Measurements from ENCODE around the gene CCDC146.

The CCDC146 gene

DNA sequence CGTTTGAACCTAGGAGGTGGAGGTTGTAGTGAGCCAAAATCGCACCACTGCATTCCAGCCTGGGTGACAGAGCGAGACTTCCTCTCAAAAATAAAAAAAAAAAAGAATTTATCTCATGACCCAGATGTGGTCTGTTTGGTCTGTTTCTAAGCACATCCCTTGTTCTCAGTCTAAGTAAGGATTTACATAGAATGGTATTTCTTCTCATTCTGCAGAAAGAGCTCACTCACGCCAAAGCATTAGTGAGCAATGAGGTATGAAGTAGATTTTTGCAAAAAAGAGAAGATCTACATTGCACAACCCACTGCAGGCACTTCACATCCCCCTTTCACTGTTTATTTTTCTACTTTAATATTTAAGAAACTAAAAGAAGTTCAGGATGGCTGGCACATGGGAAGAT, 153.7 kb downstream of the CCDC146 start:
- no peak overlapping the region for H3K4me3 ChIP-seq (ENCODE audit: low read depth in 1 of 2, low read length in 2 of 2)
- H3K36me3 ChIP-seq (ENCODE audit: control insufficient read depth in 1 of 2, insufficient read depth in 2 of 2, low read length in 2 of 2): peaks cover 0 to 3% of the 10 kb centered on the region in 2 donors
- H3K27ac ChIP-seq (ENCODE audit: low read depth, low read length): no peak overlapping the region
- no peak overlapping the region for H3K9ac ChIP-seq (ENCODE audit: low read depth in 1 of 2, low read length in 2 of 2)
- no peaks in the 10 kb centered on the region for H3K4me1 ChIP-seq (ENCODE audit: control insufficient read depth in 1 of 2, insufficient read depth in 2 of 2, low read length in 2 of 2)
- H3K27me3 ChIP-seq (ENCODE audit: control insufficient read depth in 1 of 2, insufficient read depth in 2 of 2, low read length in 2 of 2): no peaks in the 10 kb centered on the region
- H3K9me3 ChIP-seq (ENCODE audit: control insufficient read depth in 1 of 2, low read length in 2 of 2): no peaks in the 10 kb centered on the region

DNA sequence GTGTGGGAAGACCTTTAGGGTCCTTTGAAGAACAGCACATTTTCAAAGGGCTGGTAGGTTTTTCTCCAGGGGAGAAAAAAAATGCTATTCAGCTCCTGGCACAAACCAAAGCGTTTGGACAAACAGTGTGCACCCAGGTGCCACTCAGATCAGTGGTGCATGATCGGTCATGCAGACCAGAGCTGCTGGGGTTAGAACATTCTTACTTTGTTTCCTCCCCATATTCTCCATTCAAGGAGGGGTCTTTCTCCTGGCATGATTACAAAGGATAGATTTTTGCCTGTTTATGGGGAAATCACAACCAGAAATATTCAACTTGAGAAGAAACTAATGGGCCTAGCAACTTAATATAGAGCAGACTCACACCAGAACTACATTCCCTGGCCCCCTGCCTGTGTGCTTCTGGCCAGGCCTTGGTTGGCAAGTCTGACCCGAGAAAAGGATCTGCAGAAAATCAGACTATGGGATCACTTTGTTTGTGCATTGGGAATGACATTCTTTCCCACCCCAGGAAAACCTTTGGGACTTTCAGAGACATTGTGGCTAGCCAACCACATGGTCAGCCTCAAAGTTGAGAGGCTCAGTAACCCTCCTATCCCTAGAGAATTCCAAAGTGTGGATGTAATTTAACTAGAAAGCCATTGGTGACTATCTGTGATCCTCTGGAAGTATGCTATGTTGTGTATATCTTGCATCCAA, 159.5 kb downstream of the CCDC146 start:
- Histone ChIP-seq H3K27ac (ENCODE audit: low read depth, low read length) (no peak overlapping the region), H3K4me1 (ENCODE audit: control insufficient read depth in 1 of 2, insufficient read depth in 2 of 2, low read length in 2 of 2) (no peaks in the 10 kb centered on the region), H3K9me3 (ENCODE audit: control insufficient read depth in 1 of 2, low read length in 2 of 2) (no peaks in the 10 kb centered on the region), H3K36me3 (ENCODE audit: control insufficient read depth in 1 of 2, insufficient read depth in 2 of 2, low read length in 2 of 2) (peaks cover 0 to 3% of the 10 kb centered on the region in 2 donors), H3K9ac (ENCODE audit: low read depth in 1 of 2, low read length in 2 of 2) (no peak overlapping the region), H3K4me3 (ENCODE audit: low read depth in 1 of 2, low read length in 2 of 2) (no peak overlapping the region), H3K27me3 (ENCODE audit: control insufficient read depth in 1 of 2, insufficient read depth in 2 of 2, low read length in 2 of 2) (no peaks in the 10 kb centered on the region)

DNA sequence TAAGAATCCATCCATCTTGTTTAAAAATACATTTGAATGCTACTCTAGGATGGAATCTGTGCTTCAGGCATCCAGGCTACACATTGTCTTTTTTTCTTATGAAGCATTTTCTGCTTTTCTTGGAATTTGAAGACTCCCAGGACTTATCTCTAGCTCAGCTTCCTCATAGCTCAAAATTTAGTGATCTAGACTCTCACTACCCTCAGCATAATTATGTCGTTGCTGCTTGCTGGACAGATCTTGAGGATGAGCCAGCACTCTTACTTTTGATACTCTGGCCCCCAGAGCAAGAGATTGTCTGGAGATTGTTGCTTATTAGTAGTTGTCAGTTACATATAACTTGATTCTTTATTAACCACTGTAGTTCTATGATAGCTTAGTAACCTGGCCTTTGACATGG, 160.5 kb downstream of the CCDC146 start:
- Histone ChIP-seq H3K9ac (ENCODE audit: low read depth in 1 of 2, low read length in 2 of 2) (no peak overlapping the region), H3K4me3 (ENCODE audit: low read depth in 1 of 2, low read length in 2 of 2) (no peak overlapping the region), H3K27ac (ENCODE audit: low read depth, low read length) (no peak overlapping the region), H3K9me3 (ENCODE audit: control insufficient read depth in 1 of 2, low read length in 2 of 2) (no peaks in the 10 kb centered on the region), H3K36me3 (ENCODE audit: control insufficient read depth in 1 of 2, insufficient read depth in 2 of 2, low read length in 2 of 2) (peaks cover 0 to 3% of the 10 kb centered on the region in 2 donors), H3K27me3 (ENCODE audit: control insufficient read depth in 1 of 2, insufficient read depth in 2 of 2, low read length in 2 of 2) (no peaks in the 10 kb centered on the region), H3K4me1 (ENCODE audit: control insufficient read depth in 1 of 2, insufficient read depth in 2 of 2, low read length in 2 of 2) (no peaks in the 10 kb centered on the region)

DNA sequence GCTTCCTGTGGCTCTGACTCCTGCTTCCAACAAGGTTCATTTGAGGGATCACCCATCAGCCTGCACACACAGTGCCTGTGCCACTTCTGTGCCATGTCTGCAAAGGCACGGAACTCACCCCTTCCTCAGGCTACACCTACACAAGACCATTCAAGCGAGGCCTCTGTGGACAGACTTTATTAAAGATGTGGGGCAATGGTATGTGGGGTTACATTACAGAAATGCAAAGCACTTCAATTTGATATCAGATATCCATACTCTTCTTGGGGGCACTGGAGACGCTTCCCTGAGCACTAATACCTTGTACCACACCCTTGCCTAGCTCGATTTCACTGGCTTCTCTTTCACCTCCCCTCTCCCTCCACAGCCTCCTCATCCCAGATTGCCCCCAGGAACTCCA, 161.6 kb downstream of the CCDC146 start:
- Histone ChIP-seq H3K9ac (ENCODE audit: low read depth in 1 of 2, low read length in 2 of 2) (no peak overlapping the region), H3K36me3 (ENCODE audit: control insufficient read depth in 1 of 2, insufficient read depth in 2 of 2, low read length in 2 of 2) (peaks cover 3% of the 10 kb centered on the region in 2 donors), H3K4me3 (ENCODE audit: low read depth in 1 of 2, low read length in 2 of 2) (no peak overlapping the region), H3K4me1 (ENCODE audit: control insufficient read depth in 1 of 2, insufficient read depth in 2 of 2, low read length in 2 of 2) (no peaks in the 10 kb centered on the region), H3K9me3 (ENCODE audit: control insufficient read depth in 1 of 2, low read length in 2 of 2) (no peaks in the 10 kb centered on the region), H3K27me3 (ENCODE audit: control insufficient read depth in 1 of 2, insufficient read depth in 2 of 2, low read length in 2 of 2) (no peaks in the 10 kb centered on the region), H3K27ac (ENCODE audit: low read depth, low read length) (no peak overlapping the region)

DNA sequence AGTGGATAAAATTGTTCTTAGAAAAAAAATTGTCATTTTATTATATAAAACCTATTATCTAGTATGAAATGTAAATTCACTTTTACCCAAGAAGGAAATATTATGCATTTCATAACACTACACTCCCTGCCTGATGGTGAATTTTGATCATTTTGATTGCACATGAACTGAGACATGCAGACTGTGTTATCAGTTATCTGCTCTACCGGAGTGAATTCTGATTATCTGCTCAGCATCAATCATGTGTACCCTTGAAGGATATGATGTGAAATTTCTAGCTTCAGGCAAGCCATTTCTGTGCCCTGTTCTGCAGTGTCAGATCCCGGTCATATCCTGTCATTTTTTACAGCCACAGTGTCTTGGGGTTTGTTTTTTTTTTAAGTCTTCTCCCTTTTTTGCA, 162.2 kb downstream of the CCDC146 start:
- Histone ChIP-seq H3K4me3 (ENCODE audit: low read depth in 1 of 2, low read length in 2 of 2) (no peak overlapping the region), H3K9ac (ENCODE audit: low read depth in 1 of 2, low read length in 2 of 2) (no peak overlapping the region), H3K9me3 (ENCODE audit: control insufficient read depth in 1 of 2, low read length in 2 of 2) (no peaks in the 10 kb centered on the region), H3K36me3 (ENCODE audit: control insufficient read depth in 1 of 2, insufficient read depth in 2 of 2, low read length in 2 of 2) (peaks cover 0 to 3% of the 10 kb centered on the region in 2 donors), H3K4me1 (ENCODE audit: control insufficient read depth in 1 of 2, insufficient read depth in 2 of 2, low read length in 2 of 2) (no peaks in the 10 kb centered on the region), H3K27me3 (ENCODE audit: control insufficient read depth in 1 of 2, insufficient read depth in 2 of 2, low read length in 2 of 2) (no peaks in the 10 kb centered on the region), H3K27ac (ENCODE audit: low read depth, low read length) (no peak overlapping the region)

DNA sequence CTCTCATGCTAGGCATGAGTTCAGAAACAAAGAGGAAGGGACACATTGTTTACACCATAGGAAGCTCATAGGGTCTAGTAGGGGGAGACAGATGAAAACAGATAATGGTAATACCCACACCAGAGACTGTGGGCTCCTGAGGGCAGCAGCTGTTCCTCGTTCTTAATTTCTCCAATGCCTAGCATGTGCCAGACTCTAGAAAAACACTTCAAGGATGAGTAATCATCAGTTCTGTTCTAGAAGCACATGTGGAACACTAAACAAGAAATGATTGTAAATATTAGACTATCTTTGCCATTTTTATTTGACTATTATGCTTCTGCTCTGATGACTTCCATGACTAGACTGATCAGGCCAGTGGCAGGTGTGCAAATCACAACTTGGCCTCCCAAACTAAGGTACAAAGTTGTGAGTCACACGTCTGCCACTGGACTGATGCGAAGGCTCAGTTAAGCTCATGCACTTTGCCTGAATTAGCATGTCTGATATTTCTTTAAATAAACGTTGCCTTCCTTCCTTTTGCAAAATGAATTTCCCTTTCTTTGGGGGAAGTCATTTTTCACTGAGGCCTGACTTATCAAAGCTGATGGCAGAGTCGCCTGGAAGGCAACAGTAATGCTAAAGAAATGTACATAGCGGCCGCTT, 166.4 kb downstream of the CCDC146 start:
- Histone ChIP-seq H3K4me1 (ENCODE audit: control insufficient read depth in 1 of 2, insufficient read depth in 2 of 2, low read length in 2 of 2) (no peaks in the 10 kb centered on the region), H3K27me3 (ENCODE audit: control insufficient read depth in 1 of 2, insufficient read depth in 2 of 2, low read length in 2 of 2) (no peaks in the 10 kb centered on the region), H3K36me3 (ENCODE audit: control insufficient read depth in 1 of 2, insufficient read depth in 2 of 2, low read length in 2 of 2) (peaks cover 3 to 8% of the 10 kb centered on the region in 2 donors), H3K9me3 (ENCODE audit: control insufficient read depth in 1 of 2, low read length in 2 of 2) (no peaks in the 10 kb centered on the region), H3K27ac (ENCODE audit: low read depth, low read length) (no peak overlapping the region), H3K4me3 (ENCODE audit: low read depth in 1 of 2, low read length in 2 of 2) (no peak overlapping the region), H3K9ac (ENCODE audit: low read depth in 1 of 2, low read length in 2 of 2) (no peak overlapping the region)

DNA sequence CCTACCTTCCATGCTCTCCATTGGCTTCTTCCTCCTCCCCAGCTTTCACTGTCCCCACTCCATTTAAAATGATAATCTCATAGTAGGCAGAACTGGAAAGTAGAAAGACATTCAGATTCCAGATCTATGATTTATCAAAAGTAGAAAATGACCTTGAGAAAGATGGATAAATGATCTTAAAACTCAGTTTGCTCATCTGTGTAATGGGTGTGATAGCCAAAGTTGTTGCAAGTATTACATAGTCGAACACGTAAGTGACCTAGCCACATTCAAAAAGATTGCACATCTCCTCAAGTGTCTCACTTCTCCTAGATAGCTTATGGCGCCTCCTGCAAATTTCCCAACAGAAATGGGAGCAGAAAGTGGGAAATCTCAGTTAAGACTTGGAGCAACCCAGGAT, 167.0 kb downstream of the CCDC146 start:
- H3K36me3 ChIP-seq (ENCODE audit: control insufficient read depth in 1 of 2, insufficient read depth in 2 of 2, low read length in 2 of 2): peaks cover 3 to 8% of the 10 kb centered on the region in 2 donors

DNA sequence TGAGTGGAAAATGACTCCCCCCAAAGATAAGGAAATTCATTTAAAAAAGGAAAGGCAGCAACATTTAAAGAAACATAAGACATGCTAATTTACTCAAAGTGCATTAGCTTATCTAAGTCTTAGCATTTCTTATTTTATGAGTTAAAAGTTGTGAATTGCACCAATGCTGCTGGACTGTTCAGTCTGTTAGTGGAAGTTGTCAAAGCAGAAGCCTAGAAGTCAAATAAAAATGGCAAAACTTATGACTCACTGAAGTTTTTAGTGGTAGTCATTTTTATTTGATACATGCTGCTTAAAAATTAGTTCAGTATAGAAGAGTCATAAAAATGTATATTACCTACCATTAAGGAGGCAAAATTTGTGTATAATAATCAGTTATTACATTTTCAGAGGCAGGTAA, 168.0 kb downstream of the CCDC146 start:
- no peak overlapping the region for H3K27ac ChIP-seq (ENCODE audit: low read depth, low read length)
- H3K36me3 ChIP-seq (ENCODE audit: control insufficient read depth in 1 of 2, insufficient read depth in 2 of 2, low read length in 2 of 2): peaks cover 3 to 8% of the 10 kb centered on the region in 2 donors
- no peaks in the 10 kb centered on the region for H3K4me1 ChIP-seq (ENCODE audit: control insufficient read depth in 1 of 2, insufficient read depth in 2 of 2, low read length in 2 of 2)
- H3K27me3 ChIP-seq (ENCODE audit: control insufficient read depth in 1 of 2, insufficient read depth in 2 of 2, low read length in 2 of 2): no peaks in the 10 kb centered on the region
- H3K4me3 ChIP-seq (ENCODE audit: low read depth in 1 of 2, low read length in 2 of 2): no peak overlapping the region
- H3K9me3 ChIP-seq (ENCODE audit: control insufficient read depth in 1 of 2, low read length in 2 of 2): no peaks in the 10 kb centered on the region
- H3K9ac ChIP-seq (ENCODE audit: low read depth in 1 of 2, low read length in 2 of 2): no peak overlapping the region

More for the DNA sequence above, 167.0 kb downstream of the CCDC146 start:
- Histone ChIP-seq H3K4me3 (ENCODE audit: low read depth in 1 of 2, low read length in 2 of 2) (no peak overlapping the region), H3K27ac (ENCODE audit: low read depth, low read length) (no peak overlapping the region), H3K9ac (ENCODE audit: low read depth in 1 of 2, low read length in 2 of 2) (no peak overlapping the region), H3K4me1 (ENCODE audit: control insufficient read depth in 1 of 2, insufficient read depth in 2 of 2, low read length in 2 of 2) (no peaks in the 10 kb centered on the region), H3K9me3 (ENCODE audit: control insufficient read depth in 1 of 2, low read length in 2 of 2) (no peaks in the 10 kb centered on the region), H3K27me3 (ENCODE audit: control insufficient read depth in 1 of 2, insufficient read depth in 2 of 2, low read length in 2 of 2) (no peaks in the 10 kb centered on the region)

DNA sequence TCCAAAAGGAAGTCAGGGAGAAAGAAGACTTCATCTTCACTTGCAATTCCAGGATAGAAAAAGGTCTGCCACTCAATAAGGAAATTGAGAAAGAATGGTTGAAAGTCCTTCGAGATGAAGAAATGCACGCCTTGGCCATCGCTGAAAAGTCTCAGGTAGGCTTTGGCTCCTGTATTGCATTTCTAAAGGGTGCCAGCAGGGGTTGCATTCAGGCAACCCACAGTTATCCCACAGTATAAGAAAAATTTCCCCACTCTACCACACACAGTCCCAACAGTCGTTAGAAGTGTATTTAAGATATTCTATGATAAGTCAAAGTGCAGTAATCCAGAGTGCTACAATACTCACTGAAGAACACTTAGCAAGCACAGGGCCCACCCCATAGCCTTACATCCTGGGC, 170.6 kb downstream of the CCDC146 start:
- Histone ChIP-seq H3K4me1 (ENCODE audit: control insufficient read depth in 1 of 2, insufficient read depth in 2 of 2, low read length in 2 of 2) (no peaks in the 10 kb centered on the region), H3K9ac (ENCODE audit: low read depth in 1 of 2, low read length in 2 of 2) (no peak overlapping the region), H3K27ac (ENCODE audit: low read depth, low read length) (no peak overlapping the region), H3K36me3 (ENCODE audit: control insufficient read depth in 1 of 2, insufficient read depth in 2 of 2, low read length in 2 of 2) (peaks cover 3 to 8% of the 10 kb centered on the region in 2 donors), H3K4me3 (ENCODE audit: low read depth in 1 of 2, low read length in 2 of 2) (no peak overlapping the region), H3K27me3 (ENCODE audit: control insufficient read depth in 1 of 2, insufficient read depth in 2 of 2, low read length in 2 of 2) (no peaks in the 10 kb centered on the region), H3K9me3 (ENCODE audit: control insufficient read depth in 1 of 2, low read length in 2 of 2) (peaks cover 3 to 6% of the 10 kb centered on the region in 2 donors)

DNA sequence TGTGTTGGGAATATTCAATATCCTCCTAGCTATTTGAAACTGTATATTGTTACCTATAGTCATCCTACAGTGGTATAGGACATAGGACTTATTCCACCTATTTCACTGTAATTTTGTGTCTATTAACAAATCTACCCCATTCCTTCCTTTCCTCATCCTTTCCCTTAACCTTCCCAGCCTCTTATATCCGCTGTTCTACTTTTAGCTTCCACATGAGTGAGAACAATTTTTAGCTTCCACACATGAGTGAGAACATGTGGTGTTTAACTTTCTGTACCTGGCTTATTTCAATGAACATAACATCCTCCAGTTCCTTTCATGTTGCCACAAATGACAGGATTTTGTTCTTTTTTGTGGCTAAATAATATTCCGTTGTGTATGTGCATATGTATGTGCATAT, 173.1 kb downstream of the CCDC146 start:
- no peaks in the 10 kb centered on the region for H3K27me3 ChIP-seq (ENCODE audit: control insufficient read depth in 1 of 2, insufficient read depth in 2 of 2, low read length in 2 of 2)
- peaks cover 0 to 8% of the 10 kb centered on the region in 2 donors for H3K36me3 ChIP-seq (ENCODE audit: control insufficient read depth in 1 of 2, insufficient read depth in 2 of 2, low read length in 2 of 2)
- H3K4me1 ChIP-seq (ENCODE audit: control insufficient read depth in 1 of 2, insufficient read depth in 2 of 2, low read length in 2 of 2): no peaks in the 10 kb centered on the region
- H3K9me3 ChIP-seq (ENCODE audit: control insufficient read depth in 1 of 2, low read length in 2 of 2): peaks cover 3 to 6% of the 10 kb centered on the region in 2 donors
- no peak overlapping the region for H3K4me3 ChIP-seq (ENCODE audit: low read depth in 1 of 2, low read length in 2 of 2)
- no peak overlapping the region for H3K27ac ChIP-seq (ENCODE audit: low read depth, low read length)
- no peak overlapping the region for H3K9ac ChIP-seq (ENCODE audit: low read depth in 1 of 2, low read length in 2 of 2)

All from duodenal mucosa (tissue), 2 donors.